Astrocyte (in vitro differentiated cells and primary cell): ENCODE results near the gene TTLL1. TPM values are rescaled to one million over a fixed set of nuclear protein-coding genes. Genes with fewer than 3 reads are reported as not detected.
A peak's percentile ranks its signal among the peaks of the same experiment; 100 is the strongest.
"Not testable (repeated sequence)": the region's sequence is repeated elsewhere in the genome, so short reads cannot be mapped to it uniquely, and the experiment has no call there.

Experiments used
- DNase-seq: peaks from one replicate; pipeline ENCODE4 v3.0.0-alpha.2; 2010; ENCODE audit warnings: low read depth
- FAIRE-seq: peaks from 2 replicates; lab custom pipeline; 2011; peaks lifted over from hg19 to GRCh38; lab: Jason Lieb, UNC
- H2AFZ ChIP-seq: 2 replicates; pipeline ENCODE4 v1.6.0; 2012; ENCODE audit warnings: low read depth, low read length, inconsistent platforms
- H3K27ac ChIP-seq: 2 replicates; pipeline ENCODE4 v1.5.1; 2011; ENCODE audit warnings: low read depth, low read length, inconsistent platforms
- H3K27me3 ChIP-seq: 2 replicates; pipeline ENCODE4 v1.6.0; 2011; ENCODE audit warnings: low read length, inconsistent platforms; ENCODE audit not compliant: insufficient read depth
- H3K36me3 ChIP-seq: 2 replicates; pipeline ENCODE4 v1.5.1; 2011; ENCODE audit warnings: low read length, inconsistent platforms; ENCODE audit not compliant: insufficient read depth
- H3K4me1 ChIP-seq: 2 replicates; pipeline ENCODE4 v1.5.1; 2011; ENCODE audit warnings: low read length, inconsistent platforms; ENCODE audit not compliant: insufficient read depth
- H3K4me2 ChIP-seq: 2 replicates; pipeline ENCODE4 v1.6.0; 2012; ENCODE audit warnings: low read length, inconsistent platforms
- H3K4me3 ChIP-seq: 2 replicates; pipeline ENCODE4 v1.5.1; 2011; ENCODE audit warnings: low read depth, mild to moderate bottlenecking, low read length, inconsistent platforms; ENCODE audit not compliant: insufficient read depth
- H3K79me2 ChIP-seq: 2 replicates; pipeline ENCODE4 v1.6.0; 2012; ENCODE audit warnings: mild to moderate bottlenecking, low read length, inconsistent platforms; ENCODE audit not compliant: insufficient read depth
- H3K9ac ChIP-seq: 2 replicates; pipeline ENCODE4 v1.6.0; 2012; ENCODE audit warnings: mild to moderate bottlenecking, low read length, inconsistent platforms
- H3K9me3 ChIP-seq: 2 replicates; pipeline ENCODE4 v1.5.1; 2012; ENCODE audit warnings: low read depth, mild to moderate bottlenecking, low read length, inconsistent platforms; ENCODE audit not compliant: insufficient read depth
- H4K20me1 ChIP-seq: 2 replicates; pipeline ENCODE4 v1.6.0; 2012; ENCODE audit warnings: low read length, inconsistent platforms; ENCODE audit not compliant: insufficient read depth
- H3K27ac Mint-ChIP-seq: one replicate; pipeline ENCODE4 v1.8.0; 2021; ENCODE audit warnings: mild to moderate bottlenecking, mixed read lengths; ENCODE audit not compliant: unreplicated experiment
- H3K27me3 Mint-ChIP-seq: one replicate; pipeline ENCODE4 v1.8.0; 2021; ENCODE audit warnings: low read depth, mixed read lengths; ENCODE audit not compliant: unreplicated experiment
- H3K36me3 Mint-ChIP-seq: one replicate; pipeline ENCODE4 v1.8.0; 2021; ENCODE audit warnings: low read depth, mixed read lengths; ENCODE audit not compliant: unreplicated experiment
- H3K4me1 Mint-ChIP-seq: one replicate; pipeline ENCODE4 v1.8.0; 2021; ENCODE audit warnings: low read depth, mixed read lengths; ENCODE audit not compliant: unreplicated experiment
- H3K4me3 Mint-ChIP-seq: one replicate; pipeline ENCODE4 v1.8.0; 2021; ENCODE audit warnings: mild to moderate bottlenecking, moderate library complexity, mixed read lengths; ENCODE audit not compliant: unreplicated experiment
- H3K9me3 Mint-ChIP-seq: one replicate; pipeline ENCODE4 v1.8.0; 2021; ENCODE audit warnings: mild to moderate bottlenecking, mixed read lengths; ENCODE audit not compliant: unreplicated experiment
- EZH2 ChIP-seq: IDR thresholded peaks from 2 replicates; pipeline ENCODE4 v1.6.1; 2012; ENCODE audit warnings: mild to moderate bottlenecking, low read length, inconsistent platforms; ENCODE audit not compliant: insufficient read depth
- total RNA-seq: library from RNA; stranded (reverse); gene quantifications from 2 replicates; pipeline ENCODE4 v1.2.1, GENCODE V29; 2021
- TF ChIP-seq, protein P1 (sequence below): IDR thresholded peaks from 2 replicates; pipeline ENCODE4 v1.5.1; 2011; ENCODE audit warnings: low read depth, mild to moderate bottlenecking, inconsistent platforms, low read length, moderate library complexity; ENCODE audit not compliant: insufficient read depth

Gene TTLL1
- total RNA-seq, 1 donor from 2014 or later = 10.7 TPM

DNA sequence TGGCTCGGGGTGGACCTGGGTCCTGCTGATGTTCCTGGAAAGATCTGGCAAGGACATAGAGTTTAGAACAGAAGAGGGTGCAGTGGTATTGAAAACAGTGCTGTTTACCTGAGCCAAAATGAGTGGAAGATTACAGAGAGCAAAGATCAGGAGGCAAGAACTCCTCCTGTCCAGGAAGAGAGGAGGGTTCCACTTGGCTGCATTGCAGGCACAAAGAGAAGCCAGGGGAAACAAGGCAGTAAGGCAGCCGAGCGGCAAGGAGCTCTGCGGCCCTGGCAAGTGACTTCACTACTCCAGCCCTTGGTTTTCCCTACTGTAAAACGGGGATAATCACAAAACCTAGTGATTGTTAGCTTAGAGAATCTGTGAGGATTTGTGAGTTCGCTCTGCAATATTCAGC, 70.6 kb downstream of the TTLL1 start:
- H3K36me3 ChIP-seq = no peaks in the 10 kb centered on the region
- no peaks in the 10 kb centered on the region for H3K9me3 ChIP-seq
- H3K4me3 ChIP-seq = no peak overlapping the region
- H3K4me1 ChIP-seq = peaks cover 11% of the 10 kb centered on the region
- H3K9ac ChIP-seq = no peak overlapping the region
- H3K36me3 Mint-ChIP-seq = no peaks in the 10 kb centered on the region
- no peak overlapping the region for H3K27ac ChIP-seq
- H3K27ac Mint-ChIP-seq = no peak overlapping the region
- TF ChIP-seq EZH2 = no peak
- TF ChIP-seq, protein P1, sequence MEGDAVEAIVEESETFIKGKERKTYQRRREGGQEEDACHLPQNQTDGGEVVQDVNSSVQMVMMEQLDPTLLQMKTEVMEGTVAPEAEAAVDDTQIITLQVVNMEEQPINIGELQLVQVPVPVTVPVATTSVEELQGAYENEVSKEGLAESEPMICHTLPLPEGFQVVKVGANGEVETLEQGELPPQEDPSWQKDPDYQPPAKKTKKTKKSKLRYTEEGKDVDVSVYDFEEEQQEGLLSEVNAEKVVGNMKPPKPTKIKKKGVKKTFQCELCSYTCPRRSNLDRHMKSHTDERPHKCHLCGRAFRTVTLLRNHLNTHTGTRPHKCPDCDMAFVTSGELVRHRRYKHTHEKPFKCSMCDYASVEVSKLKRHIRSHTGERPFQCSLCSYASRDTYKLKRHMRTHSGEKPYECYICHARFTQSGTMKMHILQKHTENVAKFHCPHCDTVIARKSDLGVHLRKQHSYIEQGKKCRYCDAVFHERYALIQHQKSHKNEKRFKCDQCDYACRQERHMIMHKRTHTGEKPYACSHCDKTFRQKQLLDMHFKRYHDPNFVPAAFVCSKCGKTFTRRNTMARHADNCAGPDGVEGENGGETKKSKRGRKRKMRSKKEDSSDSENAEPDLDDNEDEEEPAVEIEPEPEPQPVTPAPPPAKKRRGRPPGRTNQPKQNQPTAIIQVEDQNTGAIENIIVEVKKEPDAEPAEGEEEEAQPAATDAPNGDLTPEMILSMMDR = no peak
- H3K27me3 Mint-ChIP-seq = peaks cover 2% of the 10 kb centered on the region
- H4K20me1 ChIP-seq = peaks cover 9% of the 10 kb centered on the region
- H3K4me2 ChIP-seq = no peak overlapping the region
- H3K4me3 Mint-ChIP-seq = no peak overlapping the region
- no peak overlapping the region for H2AFZ ChIP-seq
- peaks cover 9% of the 10 kb centered on the region for H3K4me1 Mint-ChIP-seq
- H3K9me3 Mint-ChIP-seq = no peaks in the 10 kb centered on the region
- H3K27me3 ChIP-seq = no peaks in the 10 kb centered on the region
- no peak for DNase-seq
- H3K79me2 ChIP-seq = peaks cover 11% of the 10 kb centered on the region
- no peak for FAIRE-seq

DNA sequence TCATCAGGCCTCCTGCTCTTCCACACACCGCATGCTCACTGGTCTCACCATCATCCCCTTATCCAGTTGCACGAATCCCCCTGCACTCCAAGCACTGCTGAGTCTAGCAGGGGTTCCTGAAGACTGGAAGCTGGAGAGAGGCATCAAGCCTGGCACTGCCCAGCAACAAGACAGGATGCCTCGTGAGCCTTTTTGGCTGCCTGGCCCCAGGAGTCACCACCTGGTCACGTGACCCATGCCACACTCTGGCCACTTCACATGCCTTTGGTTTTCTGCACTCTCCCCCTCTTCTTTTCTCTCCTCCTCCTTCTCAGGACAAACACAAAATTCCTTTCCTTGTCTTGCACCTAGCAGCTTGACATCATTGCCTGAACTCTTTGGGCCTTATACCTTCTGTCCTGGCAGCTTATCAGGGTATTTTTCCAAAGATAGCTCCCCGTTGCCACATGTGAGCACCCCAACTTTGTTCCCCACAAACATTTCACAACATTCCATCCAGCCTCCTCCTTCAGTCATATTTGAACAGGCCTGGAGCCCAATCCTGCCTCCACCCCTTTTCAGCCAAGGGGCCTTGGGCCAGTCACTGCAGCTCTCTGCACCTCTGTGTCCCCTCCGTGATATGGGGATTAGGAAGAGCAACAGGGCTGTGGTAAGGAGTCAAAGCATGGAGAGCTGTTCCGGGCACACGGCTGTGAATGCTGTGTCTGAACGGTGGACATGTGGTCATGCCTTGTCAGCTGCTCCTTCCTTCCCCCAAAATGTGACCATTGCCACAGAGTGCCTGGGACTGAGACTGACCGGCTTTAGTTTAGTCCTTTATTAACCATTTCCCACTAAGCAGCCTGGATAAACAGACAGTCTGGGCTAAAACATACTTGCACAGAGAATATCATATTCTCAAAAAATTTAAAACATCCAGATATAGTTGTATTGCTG, 71.4 kb downstream of the TTLL1 start:
- DNase-seq = no peak
- no peaks in the 10 kb centered on the region for H3K27me3 ChIP-seq
- H4K20me1 ChIP-seq = peaks cover 17% of the 10 kb centered on the region
- Mint-ChIP-seq H3K27me3 (no peaks in the 10 kb centered on the region), H3K4me1 (peaks cover 15% of the 10 kb centered on the region), H3K9me3 (no peaks in the 10 kb centered on the region), H3K27ac (peak overlapping the region; percentile 21), H3K36me3 (no peaks in the 10 kb centered on the region), H3K4me3 (no peak overlapping the region)
- H3K27ac ChIP-seq = no peak overlapping the region
- peaks cover 19% of the 10 kb centered on the region for H3K79me2 ChIP-seq
- H3K4me1 ChIP-seq = peaks cover 17% of the 10 kb centered on the region
- H2AFZ ChIP-seq = no peak overlapping the region
- no peak for FAIRE-seq
- TF ChIP-seq, protein P1 = no peak
- TF ChIP-seq EZH2 = no peak
- no peak overlapping the region for H3K4me2 ChIP-seq
- no peak overlapping the region for H3K9ac ChIP-seq
- no peak overlapping the region for H3K4me3 ChIP-seq
- no peaks in the 10 kb centered on the region for H3K9me3 ChIP-seq
- no peaks in the 10 kb centered on the region for H3K36me3 ChIP-seq

DNA sequence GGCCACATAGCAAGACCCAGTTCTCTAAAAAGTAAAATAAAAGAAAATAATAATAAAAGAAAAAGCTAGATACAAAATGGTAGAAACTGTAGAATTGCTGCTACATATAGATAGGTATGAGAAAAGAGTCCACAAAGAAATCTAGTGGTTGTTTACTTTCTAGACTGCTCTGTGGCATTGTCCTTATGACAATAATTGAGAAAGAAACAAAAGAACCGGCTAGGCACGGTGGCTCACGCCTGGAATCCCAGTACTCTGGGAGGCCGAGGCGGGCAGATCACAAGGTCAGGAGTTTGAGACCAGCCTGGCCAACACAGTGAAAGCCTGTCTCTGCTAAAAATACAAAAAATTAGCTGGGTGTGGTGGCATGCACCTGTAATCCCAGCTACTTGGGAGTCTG, 73.0 kb downstream of the TTLL1 start:
- not testable (repeated sequence) for H3K9me3 Mint-ChIP-seq, H3K4me3 ChIP-seq, H3K36me3 Mint-ChIP-seq, H3K4me2 ChIP-seq, H3K9ac ChIP-seq, H2AFZ ChIP-seq, H3K4me3 Mint-ChIP-seq, H3K27ac Mint-ChIP-seq, H3K9me3 ChIP-seq, H3K27ac ChIP-seq, H3K36me3 ChIP-seq, H3K27me3 ChIP-seq, FAIRE-seq, DNase-seq, H3K27me3 Mint-ChIP-seq
- H3K4me1 ChIP-seq = peaks cover 20% of the 10 kb centered on the region
- peaks cover 36% of the 10 kb centered on the region for H3K79me2 ChIP-seq
- peaks cover 30% of the 10 kb centered on the region for H4K20me1 ChIP-seq
- H3K4me1 Mint-ChIP-seq = peaks cover 18% of the 10 kb centered on the region
